ENCODE results near the gene SAMD4B.
A peak's percentile ranks its signal among the peaks of the same experiment; 100 is the strongest.

DNA sequence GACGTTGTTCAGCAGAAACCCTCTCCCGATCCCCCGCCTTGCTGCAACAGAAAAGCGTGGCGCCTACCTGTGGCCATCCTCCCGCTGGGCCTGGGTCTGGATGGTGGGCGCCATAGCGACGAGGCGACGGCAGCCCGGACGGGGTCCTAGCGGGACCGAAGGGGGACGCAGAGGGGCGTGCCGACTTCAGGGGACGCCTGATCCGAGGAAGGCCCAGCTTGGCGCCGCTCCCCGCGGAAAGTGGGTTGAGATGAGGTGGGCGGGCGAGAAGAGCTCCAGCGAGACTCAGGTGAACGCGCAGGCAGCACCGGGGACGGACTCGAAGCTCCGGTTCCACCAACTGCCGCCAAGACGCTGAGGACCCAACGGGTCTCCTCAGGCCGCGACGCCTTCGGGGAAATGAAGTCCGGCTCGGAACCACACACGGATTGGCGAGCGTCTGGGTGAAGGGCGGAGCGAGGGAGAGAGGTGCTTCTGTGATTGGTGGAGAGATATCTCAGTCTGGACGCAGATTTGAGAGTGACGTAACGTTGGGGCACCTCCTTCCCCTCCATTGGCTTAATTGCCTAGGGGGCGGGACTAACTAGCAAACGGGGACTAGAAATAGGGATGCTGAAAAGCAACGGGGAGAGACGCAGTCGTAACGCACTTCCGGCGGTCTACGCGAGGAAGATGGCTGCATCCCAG, 48.7 kb downstream of the SAMD4B start, which contains the start of the genes MED29 and PAF1:
- TF ChIP-seq, protein P1, sequence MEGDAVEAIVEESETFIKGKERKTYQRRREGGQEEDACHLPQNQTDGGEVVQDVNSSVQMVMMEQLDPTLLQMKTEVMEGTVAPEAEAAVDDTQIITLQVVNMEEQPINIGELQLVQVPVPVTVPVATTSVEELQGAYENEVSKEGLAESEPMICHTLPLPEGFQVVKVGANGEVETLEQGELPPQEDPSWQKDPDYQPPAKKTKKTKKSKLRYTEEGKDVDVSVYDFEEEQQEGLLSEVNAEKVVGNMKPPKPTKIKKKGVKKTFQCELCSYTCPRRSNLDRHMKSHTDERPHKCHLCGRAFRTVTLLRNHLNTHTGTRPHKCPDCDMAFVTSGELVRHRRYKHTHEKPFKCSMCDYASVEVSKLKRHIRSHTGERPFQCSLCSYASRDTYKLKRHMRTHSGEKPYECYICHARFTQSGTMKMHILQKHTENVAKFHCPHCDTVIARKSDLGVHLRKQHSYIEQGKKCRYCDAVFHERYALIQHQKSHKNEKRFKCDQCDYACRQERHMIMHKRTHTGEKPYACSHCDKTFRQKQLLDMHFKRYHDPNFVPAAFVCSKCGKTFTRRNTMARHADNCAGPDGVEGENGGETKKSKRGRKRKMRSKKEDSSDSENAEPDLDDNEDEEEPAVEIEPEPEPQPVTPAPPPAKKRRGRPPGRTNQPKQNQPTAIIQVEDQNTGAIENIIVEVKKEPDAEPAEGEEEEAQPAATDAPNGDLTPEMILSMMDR (IDR thresholded peaks at IDR 0.05), result peak; percentile 12 to 29 (median 18)
- TF ChIP-seq POLR2A (IDR thresholded peaks at IDR 0.05) (peak; percentile 59), POLR2AphosphoS5 (IDR thresholded peaks at IDR 0.05) (peak; percentile 94 to 98 (median 96))
